Measurements from ENCODE around the gene GSTT2. TPM values are rescaled to one million over a fixed set of nuclear protein-coding genes. Genes with fewer than 3 reads are reported as not detected.
A peak's percentile ranks its signal among the peaks of the same experiment; 100 is the strongest.

Gene GSTT2
- total RNA-seq, 4 donors from 2014 or later = not detected

GRCh38 chr22:24008381-24009226, 28.7 kb downstream of the GSTT2 start:
- intact Hi-C loops (cut with DNase I) = loop anchor here (5.0 kb wide), 1 partner anchor 71 kb away; no protein-coding TSS in a partner anchor
- no peak overlapping the region for H3K27ac ChIP-seq
- 84 to 90% methylated on average over 6 of the region's 6 CpGs for WGBS, 2 donors

GRCh38 chr22:24009227-24010017, 29.5 kb downstream of the GSTT2 start:
- TF ChIP-seq, protein P1, sequence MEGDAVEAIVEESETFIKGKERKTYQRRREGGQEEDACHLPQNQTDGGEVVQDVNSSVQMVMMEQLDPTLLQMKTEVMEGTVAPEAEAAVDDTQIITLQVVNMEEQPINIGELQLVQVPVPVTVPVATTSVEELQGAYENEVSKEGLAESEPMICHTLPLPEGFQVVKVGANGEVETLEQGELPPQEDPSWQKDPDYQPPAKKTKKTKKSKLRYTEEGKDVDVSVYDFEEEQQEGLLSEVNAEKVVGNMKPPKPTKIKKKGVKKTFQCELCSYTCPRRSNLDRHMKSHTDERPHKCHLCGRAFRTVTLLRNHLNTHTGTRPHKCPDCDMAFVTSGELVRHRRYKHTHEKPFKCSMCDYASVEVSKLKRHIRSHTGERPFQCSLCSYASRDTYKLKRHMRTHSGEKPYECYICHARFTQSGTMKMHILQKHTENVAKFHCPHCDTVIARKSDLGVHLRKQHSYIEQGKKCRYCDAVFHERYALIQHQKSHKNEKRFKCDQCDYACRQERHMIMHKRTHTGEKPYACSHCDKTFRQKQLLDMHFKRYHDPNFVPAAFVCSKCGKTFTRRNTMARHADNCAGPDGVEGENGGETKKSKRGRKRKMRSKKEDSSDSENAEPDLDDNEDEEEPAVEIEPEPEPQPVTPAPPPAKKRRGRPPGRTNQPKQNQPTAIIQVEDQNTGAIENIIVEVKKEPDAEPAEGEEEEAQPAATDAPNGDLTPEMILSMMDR (IDR thresholded peaks at IDR 0.05) = no peak
- no peak for TF ChIP-seq POLR2A (IDR thresholded peaks at IDR 0.05)
- Histone ChIP-seq H3K27me3 (no peaks in the 10 kb centered on the region), H3K9me3 (no peaks in the 10 kb centered on the region), H3K27ac (no peak overlapping the region), H3K36me3 (no peaks in the 10 kb centered on the region), H3K4me1 (peaks cover 3 to 31% (median 14%) of the 10 kb centered on the region in 3 donors), H3K4me3 (no peak overlapping the region)
- 68 to 76% methylated on average over 7 of the region's 7 CpGs for WGBS, 2 donors
- intact Hi-C loops (cut with DNase I) = loop anchor here (5.0 kb wide), 1 partner anchor 72 kb away; no protein-coding TSS in a partner anchor
- no peak for DNase-seq

More at GRCh38 chr22:24008381-24009226, 28.7 kb downstream of the GSTT2 start:
- TF ChIP-seq POLR2A (IDR thresholded peaks at IDR 0.05) = no peak
- TF ChIP-seq, protein P1 (IDR thresholded peaks at IDR 0.05) = no peak
- Histone ChIP-seq H3K27me3 (no peaks in the 10 kb centered on the region), H3K9me3 (no peaks in the 10 kb centered on the region), H3K36me3 (no peaks in the 10 kb centered on the region), H3K4me3 (no peak overlapping the region), H3K4me1 (peaks cover 3 to 31% (median 14%) of the 10 kb centered on the region in 3 donors)
- no peak for DNase-seq

DNA sequence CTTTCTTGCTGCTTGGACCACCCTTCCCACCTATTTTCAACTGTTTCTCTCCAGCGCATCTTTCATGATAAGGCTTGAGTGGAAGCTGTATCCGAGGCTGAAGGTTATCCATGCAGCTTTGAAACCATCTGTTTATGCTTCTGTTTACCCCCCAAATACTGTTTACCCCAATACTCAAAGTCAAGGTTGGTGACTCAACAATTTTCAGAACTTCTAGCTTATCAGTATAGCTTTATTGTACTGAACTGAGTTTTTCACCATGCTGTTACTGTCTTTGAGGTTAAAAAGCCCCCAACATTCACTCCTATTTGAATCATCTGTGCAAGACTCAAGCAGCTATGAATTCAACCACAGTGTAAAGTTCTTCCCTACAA, 30.1 kb downstream of the GSTT2 start:
- Histone ChIP-seq H3K36me3 (no peaks in the 10 kb centered on the region), H3K4me1 (peaks cover 3 to 31% (median 14%) of the 10 kb centered on the region in 3 donors), H3K9me3 (no peaks in the 10 kb centered on the region), H3K27me3 (no peaks in the 10 kb centered on the region), H3K27ac (no peak overlapping the region), H3K4me3 (no peak overlapping the region)
- TF ChIP-seq POLR2A (IDR thresholded peaks at IDR 0.05) = no peak
- TF ChIP-seq, protein P1 (IDR thresholded peaks at IDR 0.05) = no peak
- 91 to 100% methylated on average over 2 of the region's 2 CpGs for WGBS, 2 donors
- intact Hi-C loops (cut with DNase I) = no loop called here
- no peak for DNase-seq

DNA sequence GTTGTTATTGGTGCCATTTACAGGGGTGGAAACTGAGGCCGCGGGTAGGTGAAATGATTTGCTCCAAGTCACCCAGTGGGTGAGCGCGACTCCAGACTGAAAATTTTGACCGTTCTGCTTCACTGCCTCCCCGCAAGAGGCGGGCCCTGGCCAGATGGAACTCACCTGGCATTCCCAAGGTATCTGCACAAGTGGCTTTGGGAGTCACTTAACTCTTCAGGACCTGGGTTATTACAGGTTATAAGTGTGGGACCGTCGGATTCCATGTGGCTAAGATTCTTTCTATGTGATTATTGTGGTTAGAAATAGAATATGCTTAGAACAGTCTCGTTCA, 31.8 kb downstream of the GSTT2 start:
- intact Hi-C loops (cut with DNase I) = no loop called here

More for the DNA sequence above, 31.8 kb downstream of the GSTT2 start:
- Histone ChIP-seq H3K27me3 (no peaks in the 10 kb centered on the region), H3K9me3 (no peaks in the 10 kb centered on the region), H3K4me3 (peak overlapping the region; percentile 88 to 96 (median 92)), H3K27ac (peak overlapping the region; percentile 82 to 90 (median 87)), H3K36me3 (no peaks in the 10 kb centered on the region), H3K4me1 (peaks cover 3 to 31% (median 14%) of the 10 kb centered on the region in 3 donors)
- DNase-seq = no peak
- 1 to 2% methylated on average over 6 to 10 of the region's 10 CpGs for WGBS, 2 donors
- no peak for TF ChIP-seq POLR2A (IDR thresholded peaks at IDR 0.05)
- TF ChIP-seq, protein P1 (IDR thresholded peaks at IDR 0.05) = no peak
